ENCODE results near the gene KRT82.

GRCh38 chr12:52438305-52439301 lies 32.5 kb upstream of the KRT82 start:
- no peak for TF ChIP-seq CTCF (IDR thresholded peaks at IDR 0.05)
- no peak for TF ChIP-seq ZFX (IDR thresholded peaks at IDR 0.05; ENCODE audit: borderline replicate concordance)

Measured in 22Rv1 (cell line).